NCI-H69 (cell line): ENCODE measurements around the gene RNF17.
"Not testable (repeated sequence)": the region's sequence is repeated elsewhere in the genome, so short reads cannot be mapped to it uniquely, and the experiment has no call there.

Experiments
- DNase-seq: peaks from one replicate; lab custom pipeline; 2025; lab: John Stamatoyannopoulos, UW

RNF17 gene, protein sequence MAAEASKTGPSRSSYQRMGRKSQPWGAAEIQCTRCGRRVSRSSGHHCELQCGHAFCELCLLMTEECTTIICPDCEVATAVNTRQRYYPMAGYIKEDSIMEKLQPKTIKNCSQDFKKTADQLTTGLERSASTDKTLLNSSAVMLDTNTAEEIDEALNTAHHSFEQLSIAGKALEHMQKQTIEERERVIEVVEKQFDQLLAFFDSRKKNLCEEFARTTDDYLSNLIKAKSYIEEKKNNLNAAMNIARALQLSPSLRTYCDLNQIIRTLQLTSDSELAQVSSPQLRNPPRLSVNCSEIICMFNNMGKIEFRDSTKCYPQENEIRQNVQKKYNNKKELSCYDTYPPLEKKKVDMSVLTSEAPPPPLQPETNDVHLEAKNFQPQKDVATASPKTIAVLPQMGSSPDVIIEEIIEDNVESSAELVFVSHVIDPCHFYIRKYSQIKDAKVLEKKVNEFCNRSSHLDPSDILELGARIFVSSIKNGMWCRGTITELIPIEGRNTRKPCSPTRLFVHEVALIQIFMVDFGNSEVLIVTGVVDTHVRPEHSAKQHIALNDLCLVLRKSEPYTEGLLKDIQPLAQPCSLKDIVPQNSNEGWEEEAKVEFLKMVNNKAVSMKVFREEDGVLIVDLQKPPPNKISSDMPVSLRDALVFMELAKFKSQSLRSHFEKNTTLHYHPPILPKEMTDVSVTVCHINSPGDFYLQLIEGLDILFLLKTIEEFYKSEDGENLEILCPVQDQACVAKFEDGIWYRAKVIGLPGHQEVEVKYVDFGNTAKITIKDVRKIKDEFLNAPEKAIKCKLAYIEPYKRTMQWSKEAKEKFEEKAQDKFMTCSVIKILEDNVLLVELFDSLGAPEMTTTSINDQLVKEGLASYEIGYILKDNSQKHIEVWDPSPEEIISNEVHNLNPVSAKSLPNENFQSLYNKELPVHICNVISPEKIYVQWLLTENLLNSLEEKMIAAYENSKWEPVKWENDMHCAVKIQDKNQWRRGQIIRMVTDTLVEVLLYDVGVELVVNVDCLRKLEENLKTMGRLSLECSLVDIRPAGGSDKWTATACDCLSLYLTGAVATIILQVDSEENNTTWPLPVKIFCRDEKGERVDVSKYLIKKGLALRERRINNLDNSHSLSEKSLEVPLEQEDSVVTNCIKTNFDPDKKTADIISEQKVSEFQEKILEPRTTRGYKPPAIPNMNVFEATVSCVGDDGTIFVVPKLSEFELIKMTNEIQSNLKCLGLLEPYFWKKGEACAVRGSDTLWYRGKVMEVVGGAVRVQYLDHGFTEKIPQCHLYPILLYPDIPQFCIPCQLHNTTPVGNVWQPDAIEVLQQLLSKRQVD (N-terminal part only)

GRCh38 chr13:24763596-24764275 lies at the start of gene RNF17:
RNF17 (plus strand) TSS chr13:24764169; CDS start chr13:24764204, 35 bp downstream.
- DNase-seq, result no peak

DNA sequence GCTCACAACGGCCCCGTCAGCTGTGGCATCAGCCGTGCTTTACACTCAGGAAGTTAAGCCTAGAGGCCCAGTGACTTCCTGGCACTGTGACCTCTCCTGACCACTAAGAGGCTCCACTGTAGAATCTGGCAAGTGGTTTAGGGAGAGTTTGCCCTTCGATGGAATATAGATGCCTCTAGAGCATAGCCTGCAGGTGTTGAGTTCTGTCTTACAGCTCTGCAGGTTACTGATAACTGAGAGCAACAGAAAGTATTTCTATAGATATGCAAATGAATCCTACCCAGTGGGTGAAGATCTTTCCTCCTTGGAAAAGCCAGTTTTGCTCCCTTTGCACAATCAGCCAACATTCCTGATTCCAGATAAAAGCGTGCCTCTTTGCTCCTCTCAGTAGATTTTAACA lies 48.0 kb upstream of the RNF17 start:
- no peak for DNase-seq

- no peak for DNase-seq
Measured at GRCh38 chr13:24716446-24716845, 47.5 kb upstream of the RNF17 start.

DNA sequence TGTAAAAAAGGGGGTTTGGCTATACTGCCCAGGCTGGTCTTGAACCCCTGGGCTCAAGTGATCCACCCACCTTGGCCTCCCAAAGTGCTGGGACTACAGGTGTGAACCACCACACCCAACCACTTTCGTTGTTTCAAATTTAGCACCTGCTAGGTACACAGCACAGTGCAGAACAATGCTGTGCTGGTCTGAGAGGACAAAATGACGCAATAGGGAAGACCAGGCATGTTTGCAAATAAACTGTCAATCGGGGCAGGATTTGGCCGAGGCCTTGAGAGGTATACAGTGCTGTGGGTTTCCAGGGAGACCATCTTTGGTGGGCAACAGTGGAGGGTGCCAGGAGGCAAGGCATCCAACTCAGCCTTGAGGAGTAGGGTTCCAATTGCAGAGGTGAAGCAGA lies 46.8 kb upstream of the RNF17 start:
- DNase-seq, result no peak

DNA sequence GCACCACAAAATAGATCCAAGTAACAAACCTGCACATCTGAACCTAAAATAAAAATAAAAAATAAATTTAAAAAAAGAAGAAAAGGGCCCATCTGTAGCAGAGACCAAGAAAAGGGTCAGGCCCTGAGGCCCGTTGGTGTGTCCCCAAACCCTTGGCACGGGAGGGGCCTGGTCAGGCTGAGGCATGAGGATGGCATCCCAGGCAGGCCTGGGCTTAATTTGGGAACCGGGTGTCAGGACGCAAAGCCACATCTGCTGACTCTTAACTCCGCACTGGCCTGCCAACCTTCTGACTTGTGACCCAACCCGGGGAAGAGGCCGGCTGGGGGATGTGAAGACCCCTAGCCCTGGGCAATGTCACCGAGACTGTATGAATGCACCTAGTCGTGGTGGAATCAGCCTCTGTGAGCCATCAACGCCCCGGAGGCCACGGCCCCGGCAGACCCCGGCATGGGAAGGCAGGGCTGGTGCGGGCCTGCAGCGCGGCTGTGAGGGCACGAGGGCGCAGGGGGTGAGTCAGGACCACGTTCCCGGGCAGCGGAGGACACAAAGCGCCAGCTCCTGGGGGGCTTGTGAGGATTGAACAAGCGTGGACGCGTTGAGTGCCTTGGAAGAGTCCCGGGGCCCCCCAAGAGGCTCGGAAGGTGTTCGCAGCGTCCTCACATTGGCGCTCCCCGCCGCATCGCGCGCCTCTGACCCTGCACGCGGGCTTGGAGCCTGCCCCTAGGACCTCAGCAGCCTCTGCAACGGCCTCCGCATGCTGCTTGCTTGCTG lies 45.6 kb upstream of the RNF17 start:
- DNase-seq, result no peak

- no peak for DNase-seq
Measured at GRCh38 chr13:24719139-24719538, 44.8 kb upstream of the RNF17 start.

DNA sequence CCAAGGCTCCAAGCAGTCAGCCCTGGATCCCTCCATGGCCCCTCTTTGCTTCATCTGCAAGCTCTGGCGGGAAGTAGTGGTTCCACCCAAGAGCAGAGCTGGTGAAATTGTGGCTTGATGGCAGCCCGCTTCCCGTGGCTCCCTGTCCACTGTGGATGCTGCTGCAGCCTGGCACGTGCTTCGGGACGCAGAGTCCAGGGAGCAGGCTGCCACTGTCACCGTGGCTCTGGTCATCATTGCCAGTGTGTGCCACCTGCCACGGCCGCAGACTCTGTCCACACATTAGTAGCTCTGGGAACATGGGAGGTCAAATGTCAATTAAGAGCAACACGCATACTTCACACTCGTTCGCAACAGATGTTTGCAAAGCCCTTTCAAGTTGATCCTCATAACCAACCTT lies 40.8 kb upstream of the RNF17 start:
- DNase-seq, result no peak

GRCh38 chr13:24724714-24725113 lies 39.3 kb upstream of the RNF17 start:
- DNase-seq, result no peak

DNA sequence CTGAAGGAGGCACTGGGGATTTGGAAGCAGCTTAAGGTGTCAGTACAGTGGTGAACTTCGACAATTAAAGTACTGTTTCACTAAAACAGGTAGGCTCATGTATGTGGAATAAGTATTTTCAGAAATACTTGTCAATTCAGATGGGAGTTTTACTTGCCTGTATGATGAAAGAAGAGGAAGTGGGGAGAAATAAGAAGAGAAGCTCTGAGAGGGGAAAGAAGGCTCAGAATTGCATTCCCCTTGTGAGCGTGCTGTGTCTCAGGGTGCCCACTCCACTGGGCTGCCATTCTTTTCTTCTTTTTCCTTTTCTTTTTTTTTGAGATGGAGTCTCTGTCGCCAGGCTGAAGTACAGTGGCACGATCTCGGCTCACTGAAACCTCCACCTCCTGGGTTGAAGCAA lies 38.6 kb upstream of the RNF17 start:
- no peak for DNase-seq

DNA sequence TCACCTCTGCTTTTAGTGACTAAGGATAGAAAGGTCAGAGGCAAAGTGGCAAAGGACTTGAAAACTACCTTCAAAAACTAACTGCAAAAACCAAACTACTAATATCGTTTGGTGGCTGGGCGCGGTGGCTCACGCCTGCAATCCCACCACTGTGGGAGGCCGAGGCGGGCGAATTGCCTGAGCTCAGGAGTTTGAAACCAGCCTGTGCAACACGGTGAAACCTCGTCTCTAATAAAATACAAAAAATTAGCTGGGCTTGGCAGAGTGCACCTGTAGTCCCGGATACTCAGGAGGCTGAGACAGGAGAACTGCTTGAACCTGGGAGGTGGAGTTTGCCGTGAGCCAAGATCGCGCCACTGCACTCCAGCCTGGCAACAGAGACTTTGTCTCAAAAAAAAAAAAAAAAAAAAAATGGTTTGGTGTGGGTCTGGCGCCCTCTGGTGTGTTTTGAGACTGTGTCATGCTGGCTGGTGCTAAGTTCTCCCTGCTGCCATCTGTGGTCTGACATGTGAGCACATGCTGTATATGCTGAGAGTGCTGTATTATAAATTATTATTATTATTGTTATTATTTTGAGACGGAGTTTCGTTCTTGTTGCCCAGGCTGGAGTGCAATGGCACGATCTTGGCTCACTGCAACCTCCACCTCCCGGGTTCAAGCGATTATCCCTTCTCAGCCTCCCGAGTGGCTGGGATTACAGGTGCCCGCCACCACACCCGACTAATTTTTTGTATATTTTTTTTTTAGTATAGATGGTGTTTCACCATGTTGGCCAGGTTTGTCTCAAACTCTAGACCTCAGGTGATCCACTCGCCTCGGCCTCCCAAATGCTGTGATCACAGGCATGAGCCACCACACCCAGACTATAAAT lies 36.0 kb upstream of the RNF17 start:
- peak; percentile 67 for DNase-seq

DNA sequence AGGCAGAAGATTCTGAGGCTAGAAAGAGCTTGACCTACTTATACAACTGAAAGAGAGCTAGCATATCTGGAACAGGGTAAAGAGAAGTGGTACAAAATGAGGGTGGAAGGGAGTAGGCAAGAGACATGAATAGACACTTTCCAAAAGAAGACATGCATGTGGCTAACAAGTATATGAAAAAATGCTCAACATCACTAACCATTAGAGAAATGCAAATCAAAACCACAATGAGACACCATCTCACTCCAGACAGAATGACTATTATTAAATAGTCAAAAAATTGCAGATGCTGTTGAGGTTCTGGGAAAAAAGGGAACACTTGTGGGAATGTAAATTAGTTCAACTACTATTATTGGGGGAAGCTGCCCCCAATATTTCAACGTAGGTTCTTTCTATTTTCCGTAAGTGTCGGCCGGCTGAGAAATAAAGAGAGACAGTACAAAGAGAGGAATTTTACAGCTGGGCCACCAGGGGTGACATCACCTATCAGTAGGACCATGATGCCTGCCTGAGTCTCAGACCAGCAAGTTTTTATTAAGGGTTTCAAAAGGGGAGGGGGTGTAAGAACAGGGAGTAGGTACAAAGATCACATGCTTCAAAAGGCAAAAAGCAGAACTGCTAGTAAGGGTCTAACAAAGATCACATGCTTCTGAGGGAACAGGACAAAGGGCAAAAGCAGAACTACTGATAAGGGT lies 32.9 kb upstream of the RNF17 start:
- not testable (repeated sequence) for DNase-seq

DNA sequence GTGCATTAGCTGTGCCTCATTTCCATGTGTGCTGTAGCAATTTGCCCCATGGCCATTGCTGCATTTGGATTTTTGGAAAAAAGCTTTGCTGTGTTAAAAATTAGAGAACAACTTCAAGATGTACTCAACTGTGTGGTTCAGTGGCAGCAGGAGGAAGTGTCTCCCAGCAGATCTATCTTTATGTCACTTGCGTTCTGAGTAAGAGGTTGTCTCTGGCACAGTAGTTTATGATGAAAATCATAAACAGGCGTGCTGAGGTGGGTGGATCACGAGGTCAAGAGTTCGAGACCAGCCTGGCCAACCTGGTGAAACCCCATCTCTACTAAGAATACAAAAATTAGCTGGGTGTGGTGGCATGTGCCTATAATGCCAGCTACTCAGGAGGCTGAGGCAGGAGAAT lies 29.0 kb upstream of the RNF17 start:
- no peak for DNase-seq

DNA sequence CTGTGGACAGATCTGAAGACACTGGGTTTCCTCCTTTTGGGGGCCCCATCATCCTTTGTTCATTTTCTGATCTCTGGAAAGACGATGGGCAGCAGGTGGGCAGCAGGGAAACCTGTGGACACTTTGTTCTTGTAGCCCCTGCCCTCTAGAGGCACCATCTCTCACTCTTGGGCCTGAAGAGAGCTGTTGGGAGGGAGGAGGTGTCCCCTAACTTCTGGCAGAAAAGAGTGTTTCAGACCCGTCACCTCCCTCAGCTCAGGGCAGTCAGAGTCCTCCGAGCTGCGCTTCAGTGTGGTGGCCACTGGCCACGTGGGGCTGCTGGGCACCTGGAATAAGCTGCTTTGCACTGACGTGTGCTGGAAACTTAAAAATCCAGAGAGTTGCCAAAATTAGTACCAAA lies 26.9 kb upstream of the RNF17 start:
- DNase-seq, result peak; percentile 2

DNA sequence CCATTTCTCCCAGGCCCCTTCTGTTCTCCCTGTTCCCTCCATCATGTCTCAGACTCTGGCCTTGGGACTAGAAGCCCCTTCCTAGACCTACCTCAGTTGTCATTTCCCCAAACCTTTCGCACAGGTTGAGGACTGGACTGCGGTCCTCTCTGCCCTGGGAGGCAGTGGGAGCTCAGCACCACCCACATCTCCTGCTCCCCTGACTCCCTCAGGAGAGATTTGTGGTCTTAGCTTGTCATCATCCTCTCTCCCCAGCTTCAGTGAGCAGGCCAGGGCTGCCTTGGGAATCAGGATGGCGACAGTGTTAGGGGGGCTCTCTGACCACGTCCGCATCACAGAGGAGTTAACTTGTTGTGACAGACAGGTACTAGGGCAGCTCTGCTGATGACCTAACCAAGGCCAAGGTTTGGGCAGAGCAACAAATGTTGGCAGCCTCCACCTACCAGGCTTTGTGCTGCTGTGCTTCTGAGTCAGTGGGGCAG lies 25.6 kb upstream of the RNF17 start:
- no peak for DNase-seq

- no peak for DNase-seq
Measured at GRCh38 chr13:24740014-24740890, 23.7 kb upstream of the RNF17 start.

DNA sequence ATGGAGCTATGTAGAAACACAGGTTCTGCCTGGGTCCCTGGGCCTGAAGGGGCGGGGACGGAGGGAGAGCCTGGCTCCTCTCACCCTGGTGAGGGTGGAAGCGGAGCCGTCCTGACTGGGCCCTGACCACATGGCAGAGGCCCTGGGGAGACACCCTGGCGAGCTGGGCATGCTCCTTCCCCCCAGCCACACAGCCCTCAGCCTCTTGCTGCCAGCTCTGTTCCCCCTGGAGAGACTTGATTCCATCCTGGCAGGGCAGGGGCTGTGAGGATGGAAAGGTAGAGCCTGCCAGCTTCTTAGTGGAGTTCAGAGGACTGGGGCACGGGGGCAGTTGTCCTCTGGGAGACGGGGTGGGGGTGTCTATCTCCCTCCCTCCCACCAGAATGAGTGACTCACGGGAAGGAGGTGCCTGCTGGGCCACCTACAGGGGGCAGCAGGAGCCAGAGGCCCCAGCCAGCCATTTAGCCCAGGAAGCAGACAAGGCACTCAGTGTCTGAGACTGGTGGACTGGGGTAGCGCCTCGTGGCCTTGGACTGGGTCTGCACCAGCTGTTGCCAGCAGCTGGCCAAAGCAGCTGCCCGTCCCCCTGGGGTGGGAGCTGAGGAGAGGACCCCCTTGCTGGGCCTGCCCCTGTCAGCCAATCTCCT lies 22.8 kb upstream of the RNF17 start:
- peak; percentile 2 for DNase-seq

DNA sequence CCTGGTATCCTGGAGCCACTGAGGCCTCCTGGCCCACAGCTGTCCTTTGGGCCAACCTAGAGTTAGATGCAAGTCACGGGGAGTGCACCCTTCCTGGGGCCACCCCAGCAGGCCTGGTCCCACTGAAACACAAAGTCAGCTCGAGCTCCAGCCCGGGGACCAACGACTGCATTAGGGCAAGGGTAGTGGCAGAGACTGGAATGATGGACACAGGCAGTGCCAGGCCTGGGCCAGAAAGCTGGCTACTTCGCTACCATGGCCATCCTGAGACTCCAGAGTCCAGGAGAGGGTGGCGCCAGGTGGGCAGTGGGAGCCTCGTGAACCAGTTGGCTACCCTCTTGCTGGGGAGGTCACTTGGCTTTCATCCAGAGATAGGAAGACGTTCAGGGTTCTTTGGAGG lies 22.2 kb upstream of the RNF17 start:
- no peak for DNase-seq

DNA sequence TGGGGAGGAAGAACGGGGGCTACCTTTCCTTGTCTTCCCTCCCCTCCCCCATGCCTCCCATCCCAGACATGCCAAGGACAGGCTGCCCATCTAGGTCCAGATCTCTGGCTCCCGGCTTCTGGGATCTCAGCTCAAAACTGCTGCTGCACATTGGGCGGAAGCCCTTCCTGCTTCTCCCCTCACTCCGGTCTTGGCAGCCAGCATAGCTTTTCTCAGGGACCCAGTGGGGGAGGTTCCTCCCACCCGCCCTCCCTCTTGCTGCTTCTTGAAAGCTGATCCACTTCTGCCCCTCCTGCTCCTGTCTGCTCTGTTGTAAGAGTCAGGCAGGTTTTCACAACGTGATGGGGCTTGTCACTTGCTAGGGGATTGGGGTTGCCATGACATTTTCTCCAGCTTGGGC lies 21.7 kb upstream of the RNF17 start:
- peak; percentile 51 for DNase-seq
